MM.1S (cell line): ENCODE measurements around the gene MMAA.
"Not testable (repeated sequence)": the region's sequence is repeated elsewhere in the genome, so short reads cannot be mapped to it uniquely, and the experiment has no call there.

Experiments
- CTCF ChIP-seq: fragments of 300-600 bp; sonication (generic); IDR thresholded peaks from 2 replicates; pipeline ENCODE4 v1.5.1; 2016; ENCODE audit warnings: antibody characterized with exemption, low read length, mixed read lengths
- EZH2 ChIP-seq: fragments of 300-600 bp; sonication (generic); optimal IDR thresholded peaks from 2 replicates; pipeline ENCODE3; 2017; ENCODE audit warnings: low read depth, mild to moderate bottlenecking, antibody characterized with exemption, low read length, mixed read lengths
- EZH2phosphoT487 ChIP-seq: fragments of 300-600 bp; sonication (generic); IDR thresholded peaks from 2 replicates; pipeline ENCODE4 v1.6.1; 2018; ENCODE audit warnings: antibody characterized with exemption, low read length

- TF ChIP-seq EZH2, CTCF, EZH2phosphoT487: not testable (repeated sequence)
Observed at GRCh38 chr4:145589381-145589780, 29.8 kb upstream of the MMAA start.
